DOHH2 (cell line): ENCODE data around the gene ZNF805.

Experiments used
- CTCF ChIP-seq: fragments of 200-600 bp; sonication (generic); IDR thresholded peaks from one replicate; pipeline ENCODE4 v1.5.1; 2014; ENCODE audit warnings: antibody characterized with exemption, mild to moderate bottlenecking, low read depth, low read length; ENCODE audit not compliant: poor library complexity, severe bottlenecking
- EZH2phosphoT487 ChIP-seq: fragments of 200-600 bp; sonication (generic); IDR thresholded peaks from 2 replicates; pipeline ENCODE4 v1.6.1; 2017; ENCODE audit warnings: borderline replicate concordance, mild to moderate bottlenecking, antibody characterized with exemption, low read length, moderate library complexity, mixed read lengths

DNA sequence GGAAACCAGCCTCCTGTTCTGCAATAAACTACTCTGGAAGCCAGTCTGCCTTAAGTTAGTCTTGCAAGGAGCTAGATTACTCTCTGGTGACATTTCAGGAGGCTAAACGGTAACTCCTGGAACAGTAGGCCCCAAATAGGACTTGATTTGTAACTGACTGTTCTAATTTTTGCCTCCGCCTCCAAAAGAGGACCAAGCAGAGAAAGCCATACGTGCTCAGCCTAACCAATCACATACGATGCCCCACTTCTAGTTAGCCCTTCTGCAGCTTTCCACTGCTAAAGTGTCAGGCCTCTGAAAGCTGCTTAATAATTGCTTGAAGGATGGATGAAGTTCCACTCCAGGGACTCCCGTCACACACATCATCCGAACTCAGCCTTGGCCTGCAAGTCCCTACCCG, 744 bp downstream of the ZNF805 start:
- TF ChIP-seq CTCF (no peak), EZH2phosphoT487 (no peak)
